NB4 (cell line): ENCODE results near the gene ADCY2.

Experiments
- DNase-seq: peaks from one replicate; pipeline ENCODE4 v3.0.0; 2010; ENCODE audit warnings: low read depth
- H3K4me3 ChIP-seq: one replicate; pipeline ENCODE4 v1.5.1; 2011; ENCODE audit warnings: mild to moderate bottlenecking, low read depth, low read length, moderate library complexity
- CTCF ChIP-seq: IDR thresholded peaks from one replicate; pipeline ENCODE4 v1.5.1; 2012; ENCODE audit warnings: low read depth, low read length
- MAX ChIP-seq: IDR thresholded peaks from 2 replicates; pipeline ENCODE4 v1.6.1; 2011; ENCODE audit warnings: low read depth, low read length
- MYC ChIP-seq: IDR thresholded peaks from 2 replicates; pipeline ENCODE4 v1.6.1; 2011; ENCODE audit warnings: low read depth, low read length
- POLR2A ChIP-seq: IDR thresholded peaks from 2 replicates; pipeline ENCODE4 v1.6.1; 2011; ENCODE audit warnings: mild to moderate bottlenecking; ENCODE audit not compliant: insufficient read length; ENCODE audit errors: extremely low read depth

The ADCY2 gene

GRCh38 chr5:7609726-7610125 is 213.8 kb downstream of the ADCY2 start:
- no peak for DNase-seq
- no peak overlapping the region for H3K4me3 ChIP-seq
- TF ChIP-seq MAX (no peak), MYC (no peak), POLR2A (no peak), CTCF (no peak)

- no peak for DNase-seq
- no peak overlapping the region for H3K4me3 ChIP-seq
- no peak for TF ChIP-seq MYC
- TF ChIP-seq CTCF = no peak
- no peak for TF ChIP-seq POLR2A
- no peak for TF ChIP-seq MAX
Observed at GRCh38 chr5:7610531-7611177, 214.7 kb downstream of the ADCY2 start.

GRCh38 chr5:7611518-7611917 is 215.6 kb downstream of the ADCY2 start:
- no peak overlapping the region for H3K4me3 ChIP-seq
- no peak for DNase-seq
- no peak for TF ChIP-seq MYC
- no peak for TF ChIP-seq CTCF
- no peak for TF ChIP-seq POLR2A
- no peak for TF ChIP-seq MAX

- TF ChIP-seq MYC = no peak
- TF ChIP-seq CTCF = no peak
- TF ChIP-seq MAX = no peak
- no peak for TF ChIP-seq POLR2A
- no peak overlapping the region for H3K4me3 ChIP-seq
- DNase-seq = no peak
Observed at GRCh38 chr5:7615566-7616061, 219.7 kb downstream of the ADCY2 start.

- no peak overlapping the region for H3K4me3 ChIP-seq
- TF ChIP-seq MAX (no peak), MYC (no peak), CTCF (no peak), POLR2A (no peak)
- DNase-seq = no peak
Observed at GRCh38 chr5:7616897-7617296, 221.0 kb downstream of the ADCY2 start.

GRCh38 chr5:7622498-7622897 is 226.6 kb downstream of the ADCY2 start:
- no peak for DNase-seq
- TF ChIP-seq POLR2A = no peak
- no peak for TF ChIP-seq MYC
- no peak for TF ChIP-seq CTCF
- no peak for TF ChIP-seq MAX
- no peak overlapping the region for H3K4me3 ChIP-seq
